NCI-H460 (cell line): Measurements from ENCODE around the gene NTNG1. TPM values are rescaled to one million over a fixed set of nuclear protein-coding genes. Genes with fewer than 3 reads are reported as not detected.
A peak's percentile ranks its signal among the peaks of the same experiment; 100 is the strongest.
"Not testable (repeated sequence)": the region's sequence is repeated elsewhere in the genome, so short reads cannot be mapped to it uniquely, and the experiment has no call there.

Experiments used
- DNase-seq: peaks from one replicate; pipeline ENCODE4 v3.0.0-alpha.2; 2016; ENCODE audit warnings: low read depth; ENCODE audit errors: extremely low read depth
- total RNA-seq: library from RNA; depleted of rRNA; stranded (reverse); fragments of >200 nt; shearing (Covaris generic); gene quantifications from 2 replicates; pipeline ENCODE4 v1.2.3, GENCODE V29; 2014

The NTNG1 gene
- total RNA-seq, 1 experiment from 2014 or later = 0.27 TPM

DNA sequence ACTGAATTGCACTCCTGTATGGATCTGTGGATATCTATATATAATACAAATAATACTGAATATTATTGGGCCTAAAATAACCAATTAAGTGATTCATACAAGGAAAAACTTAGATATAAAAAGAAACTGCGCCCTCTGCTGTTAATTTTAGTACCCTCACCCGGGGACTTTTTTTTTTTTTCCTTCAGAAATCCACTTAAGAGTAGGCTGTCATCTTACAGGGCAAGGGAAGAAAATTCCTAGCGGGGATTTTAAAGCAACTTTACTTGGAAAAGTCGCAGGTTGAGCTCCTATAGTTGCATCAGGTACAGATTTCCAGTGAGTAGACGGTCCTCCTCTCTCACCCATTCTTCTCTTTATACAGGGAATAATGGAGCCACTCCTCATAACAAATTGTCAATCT, 1.3 kb downstream of the NTNG1 start:
- peak; percentile 38 for DNase-seq

DNA sequence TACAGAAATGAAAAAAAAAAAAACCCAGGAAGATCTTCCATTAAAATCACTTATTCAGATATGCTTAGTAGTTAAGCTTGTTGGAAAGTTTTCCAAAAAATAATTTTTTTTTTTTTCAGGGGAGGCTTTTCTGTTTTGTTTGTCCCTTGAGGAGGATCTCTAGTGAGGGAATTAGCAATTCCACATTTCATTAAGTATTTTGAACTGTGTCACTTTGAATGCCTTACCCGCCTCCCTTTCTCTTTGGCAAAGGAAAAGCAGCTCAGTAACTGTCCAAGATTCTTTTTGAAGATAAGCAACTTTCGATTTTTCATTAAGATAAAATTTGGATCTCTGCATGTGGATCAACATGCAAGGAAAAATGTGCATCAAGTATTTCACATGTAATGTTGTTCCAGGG, 1.8 kb downstream of the NTNG1 start:
- DNase-seq = no peak

DNA sequence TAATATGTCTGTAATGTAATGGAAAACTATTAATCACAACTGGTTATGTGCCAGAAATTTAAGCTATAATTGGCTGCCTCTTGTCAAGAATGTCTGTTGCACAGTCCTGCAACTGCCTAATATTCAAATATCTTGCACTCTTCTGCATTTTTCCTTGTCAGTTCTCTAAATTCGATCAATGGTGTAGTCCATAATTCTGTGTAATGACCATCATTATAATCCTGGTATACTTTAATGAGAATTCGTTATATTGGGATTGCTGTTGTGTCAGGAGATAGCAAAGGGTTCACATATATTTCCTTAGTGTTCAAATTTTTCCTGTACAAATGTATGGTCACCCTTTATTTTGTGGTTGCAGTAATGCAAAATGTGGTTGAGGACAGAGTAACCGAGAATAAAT, 4.8 kb downstream of the NTNG1 start:
- no peak for DNase-seq

DNA sequence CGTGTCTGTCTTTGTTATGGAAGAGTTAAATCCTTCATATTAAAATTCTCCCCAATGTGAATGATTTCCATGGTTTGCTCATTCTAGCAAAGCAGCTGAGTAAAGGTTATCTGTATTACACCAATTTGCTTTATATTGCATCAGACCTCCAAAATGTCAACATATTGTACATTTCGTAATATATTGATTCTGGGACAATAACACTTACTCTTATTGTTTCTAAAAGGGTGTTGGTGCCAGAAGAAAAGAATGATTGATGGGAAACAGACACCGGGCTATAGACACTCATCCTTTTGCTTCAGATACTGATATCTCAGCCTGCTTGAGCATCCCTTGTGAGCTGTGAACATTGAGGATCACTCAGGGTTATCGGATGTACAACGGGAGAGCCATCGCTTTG, 7.0 kb downstream of the NTNG1 start:
- DNase-seq = no peak

DNA sequence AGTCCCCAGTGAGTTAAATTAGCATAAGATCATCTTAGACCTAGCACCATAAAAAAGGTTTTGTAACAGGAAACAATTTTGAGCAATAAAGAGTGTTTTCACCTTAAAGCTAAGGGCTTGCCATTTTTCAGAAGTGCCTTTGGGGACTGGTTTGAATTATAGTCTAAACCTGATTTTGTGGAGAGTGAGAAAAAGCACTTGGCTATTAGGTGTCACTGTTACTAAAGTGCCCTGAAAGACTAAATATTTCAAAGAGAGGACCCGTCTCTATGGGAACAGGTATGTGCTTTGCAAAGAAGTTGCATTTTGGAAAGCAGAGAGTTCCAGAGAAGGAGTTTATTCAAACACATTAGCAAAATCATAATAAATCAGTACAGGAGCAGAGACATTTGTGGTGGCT, 9.1 kb downstream of the NTNG1 start:
- no peak for DNase-seq

DNA sequence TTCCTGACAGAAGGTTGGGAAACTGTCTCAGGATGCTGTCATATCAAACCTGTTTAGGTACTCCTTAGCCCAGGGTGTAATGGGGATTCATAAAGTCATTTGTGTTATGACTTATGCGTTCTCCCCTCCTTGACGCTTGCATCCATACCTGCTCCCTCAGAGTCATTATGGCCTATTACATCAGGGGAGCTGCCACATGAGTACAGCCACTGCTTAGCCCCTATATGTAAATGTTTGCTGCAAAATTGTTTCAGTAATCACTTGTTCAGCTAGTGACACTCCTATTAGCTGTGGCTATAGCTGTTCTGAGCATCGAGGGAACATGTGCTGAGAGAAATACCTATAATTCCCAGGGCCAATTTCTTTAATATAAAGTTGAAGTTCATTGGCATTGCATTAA, 10.5 kb downstream of the NTNG1 start:
- no peak for DNase-seq

DNA sequence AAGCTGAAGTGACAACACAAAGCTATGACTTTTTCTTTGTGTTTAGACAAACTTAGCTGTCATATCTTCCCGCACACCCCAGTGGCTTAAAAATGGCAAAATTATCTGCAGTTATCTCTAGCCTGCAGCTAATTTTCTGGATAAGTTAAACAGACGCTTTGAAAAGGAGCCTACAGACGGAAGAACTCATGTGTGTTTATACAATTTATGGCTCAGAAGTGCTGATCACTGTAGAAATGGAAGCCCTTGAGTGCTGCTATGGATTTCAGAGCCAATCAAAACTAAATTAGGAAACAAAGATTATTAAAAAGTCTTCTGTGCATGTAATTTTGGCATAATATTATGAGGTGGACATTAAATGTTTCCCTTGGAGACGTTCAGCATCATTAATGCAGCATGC, 11.6 kb downstream of the NTNG1 start:
- DNase-seq = no peak

DNA sequence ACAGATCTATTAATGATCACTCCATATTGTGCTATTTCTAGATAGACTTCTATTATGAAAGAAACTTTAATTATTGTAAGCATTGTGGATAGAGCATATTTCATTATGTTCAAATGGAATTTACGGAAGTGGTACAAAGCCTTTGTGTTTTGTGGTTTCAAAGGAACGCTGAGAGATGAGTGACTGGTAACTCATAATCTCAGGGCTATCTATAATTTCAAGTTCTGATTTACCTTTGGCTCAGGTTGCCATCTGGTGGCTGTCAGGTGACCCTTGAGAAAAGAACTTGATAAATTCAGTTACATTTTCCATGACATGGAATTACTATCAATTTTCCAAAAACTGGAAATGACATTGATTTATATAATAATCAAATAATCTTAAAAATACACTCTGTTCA, 12.2 kb downstream of the NTNG1 start:
- DNase-seq = no peak

DNA sequence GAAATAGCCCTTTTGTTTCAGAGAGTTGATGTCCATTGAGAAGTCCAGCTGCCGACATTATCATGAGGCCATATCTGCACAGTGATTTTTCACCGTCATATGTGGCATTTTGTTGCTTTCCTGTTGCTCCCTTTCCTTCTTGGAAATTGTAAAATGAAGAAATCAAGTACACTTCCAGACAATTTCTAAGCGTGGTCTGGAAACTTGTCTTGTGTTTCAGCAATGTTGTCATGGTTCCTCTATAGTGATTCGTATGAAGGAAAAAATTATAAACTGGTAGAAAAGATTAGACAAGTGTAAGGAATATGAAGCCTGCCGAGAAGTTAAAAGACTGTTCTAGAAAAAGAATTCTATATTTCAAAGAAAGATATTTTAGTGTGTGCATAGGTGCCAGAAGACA, 17.7 kb downstream of the NTNG1 start:
- DNase-seq = no peak

DNA sequence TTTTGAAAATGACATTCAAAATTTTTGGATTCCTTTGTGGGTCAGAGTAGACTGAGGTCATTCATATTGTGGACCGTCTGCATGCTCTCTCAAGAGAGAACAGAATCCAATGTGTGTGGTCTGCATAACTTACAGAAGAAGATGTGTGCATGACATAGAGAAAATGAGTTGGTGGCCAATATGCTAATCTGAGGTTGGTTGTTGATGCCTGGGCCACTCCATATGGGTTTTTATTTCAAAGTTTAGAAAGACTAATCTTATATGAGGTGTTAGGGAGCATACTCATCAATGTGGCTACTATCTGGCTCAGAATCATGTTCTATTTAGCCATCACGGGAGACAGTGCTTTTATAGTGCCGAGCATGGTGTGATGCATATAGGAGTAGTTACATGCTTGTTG, 18.2 kb downstream of the NTNG1 start:
- DNase-seq = no peak

DNA sequence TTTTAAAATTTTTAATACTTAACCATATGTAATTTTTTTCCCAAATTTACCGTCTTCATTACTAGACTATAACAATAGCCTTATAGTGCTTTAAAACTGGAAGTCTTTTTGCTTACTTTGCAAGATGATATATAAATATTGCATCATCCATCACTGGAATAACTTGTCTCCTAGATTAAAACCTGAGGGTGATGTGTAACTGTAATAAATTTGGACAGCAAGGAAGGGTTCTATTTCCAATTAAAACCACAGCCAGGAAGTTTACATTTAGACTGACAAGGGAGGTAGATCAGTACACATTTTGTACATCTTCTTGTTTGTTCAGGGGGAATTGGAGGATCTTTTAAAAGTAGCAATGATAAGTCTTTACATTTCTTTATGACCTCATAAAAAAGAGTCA, 21.9 kb downstream of the NTNG1 start:
- DNase-seq = no peak

DNA sequence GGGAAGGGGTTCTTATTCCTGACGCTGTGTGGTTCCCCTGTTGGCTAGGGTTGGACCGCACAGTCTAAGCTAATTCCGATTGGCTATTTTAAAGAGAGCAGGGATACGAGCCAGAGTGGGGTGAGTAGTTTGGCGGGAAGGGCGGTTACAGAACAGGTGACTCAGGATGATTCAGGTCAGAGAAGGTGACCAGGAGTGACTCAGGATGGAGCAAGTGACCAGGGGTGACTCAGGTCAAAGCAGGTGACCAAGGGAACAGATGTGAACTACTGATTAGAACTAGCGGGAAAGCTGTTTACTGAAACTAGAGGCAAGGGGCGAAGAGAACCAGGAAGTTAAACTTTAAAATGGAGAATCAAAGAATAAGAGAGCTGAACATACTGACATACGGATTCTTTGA, 24.1 kb downstream of the NTNG1 start:
- DNase-seq = not testable (repeated sequence)

DNA sequence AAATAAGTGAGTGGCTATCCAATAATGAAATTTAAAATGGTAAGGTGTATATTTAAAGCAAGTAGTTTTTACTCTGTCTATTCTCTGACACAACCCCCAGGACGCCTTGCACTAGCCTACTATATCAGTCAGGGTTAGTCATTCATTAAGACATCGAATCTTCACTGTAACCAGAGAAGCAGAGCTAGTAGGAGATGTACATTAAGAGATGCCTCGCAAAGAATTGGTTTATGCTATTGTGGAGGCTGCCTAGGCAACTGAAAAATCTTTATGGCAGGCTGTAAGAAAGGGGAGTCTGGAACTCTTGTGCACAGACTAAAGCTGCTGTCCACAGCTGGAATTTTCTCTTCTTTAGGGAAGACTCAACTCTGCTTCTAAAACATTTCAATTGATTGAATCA, 28.8 kb downstream of the NTNG1 start:
- no peak for DNase-seq

DNA sequence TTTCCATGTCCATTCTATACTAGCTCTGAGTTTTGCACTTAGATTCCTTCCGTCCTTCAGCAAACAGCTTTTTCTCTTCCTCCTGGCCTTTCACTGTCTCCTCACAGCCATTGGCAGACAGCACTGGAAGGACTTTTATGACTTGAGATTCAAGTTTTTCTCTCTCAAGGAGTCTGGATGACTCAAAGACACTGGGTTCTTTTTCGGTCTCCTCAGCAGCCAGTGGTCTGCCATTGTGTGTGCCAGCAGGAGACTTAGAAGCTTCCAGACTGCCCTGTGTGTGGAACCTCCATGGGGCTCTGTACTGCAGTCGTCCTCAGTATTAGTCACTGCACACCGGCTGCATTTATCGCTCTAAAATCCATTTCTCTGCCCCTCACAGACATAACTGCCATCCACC, 30.5 kb downstream of the NTNG1 start:
- no peak for DNase-seq

DNA sequence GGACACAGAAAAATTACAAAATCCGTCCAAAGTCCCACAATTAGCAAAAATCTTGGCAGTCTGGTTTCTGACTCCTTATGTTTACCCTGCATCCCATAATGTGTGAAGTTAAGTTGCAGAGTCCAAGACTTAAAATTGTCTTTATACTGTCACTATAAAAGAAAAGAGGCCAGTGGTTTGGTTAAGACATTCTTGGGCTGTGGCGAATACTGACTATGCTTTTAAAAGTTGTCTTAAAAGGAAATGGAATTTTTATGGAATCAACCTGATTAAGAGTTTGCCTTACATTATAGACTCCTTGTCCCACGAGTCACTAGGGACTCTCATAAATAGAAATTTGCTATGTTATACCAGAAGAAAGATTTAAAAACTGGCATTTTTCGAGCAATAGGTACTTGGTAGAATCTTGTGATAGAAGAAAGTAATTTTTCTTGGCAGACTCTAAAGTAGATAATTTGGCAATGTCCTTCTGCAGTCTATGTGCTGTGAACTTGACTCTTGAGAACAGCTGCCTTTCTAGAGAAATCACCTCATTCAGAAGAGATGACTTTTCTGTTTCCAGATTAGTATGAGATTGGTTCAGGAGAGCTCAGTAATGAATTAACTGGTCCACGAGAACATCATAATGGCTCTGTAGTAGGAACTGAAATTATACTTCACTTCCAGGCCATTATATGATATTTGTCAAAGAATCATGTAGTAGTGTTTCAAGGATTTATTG, 31.8 kb downstream of the NTNG1 start:
- no peak for DNase-seq

DNA sequence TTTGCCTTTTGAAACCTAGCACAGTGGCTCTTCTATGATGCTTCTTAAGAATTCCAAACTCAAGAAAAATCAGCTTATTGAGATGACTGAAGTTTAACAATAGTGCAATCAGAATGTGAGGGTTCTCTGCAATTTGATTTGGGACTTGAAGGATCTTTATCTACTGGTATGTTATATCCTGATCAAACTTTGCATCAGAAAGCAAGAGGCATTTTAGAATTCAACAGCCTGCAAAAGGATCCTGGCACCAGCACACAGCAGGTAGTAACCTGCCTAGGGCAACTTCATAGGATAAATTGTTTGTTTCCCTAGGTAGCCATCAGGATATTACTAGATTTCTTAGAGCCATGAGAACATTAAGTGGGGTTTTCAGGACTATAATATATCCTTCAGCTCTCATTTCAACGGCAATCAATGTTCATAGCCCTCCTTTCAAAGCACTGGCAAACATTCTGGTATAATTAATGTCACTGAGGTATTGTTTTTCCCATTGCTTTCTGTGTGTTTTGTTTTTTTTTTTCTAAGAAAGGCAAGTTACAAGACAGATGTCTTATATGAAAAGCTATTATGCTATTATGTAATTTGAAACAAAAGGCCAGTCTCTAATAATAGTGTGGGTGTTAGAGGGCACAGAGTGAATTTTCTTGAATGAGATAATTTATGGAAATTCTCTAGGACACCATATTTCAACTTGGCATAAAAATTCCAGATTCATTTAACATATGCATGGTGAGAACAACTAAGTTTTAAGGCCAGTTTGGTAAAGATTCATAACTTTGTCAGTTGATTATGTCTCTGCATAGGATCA, 34.5 kb downstream of the NTNG1 start:
- DNase-seq = no peak

DNA sequence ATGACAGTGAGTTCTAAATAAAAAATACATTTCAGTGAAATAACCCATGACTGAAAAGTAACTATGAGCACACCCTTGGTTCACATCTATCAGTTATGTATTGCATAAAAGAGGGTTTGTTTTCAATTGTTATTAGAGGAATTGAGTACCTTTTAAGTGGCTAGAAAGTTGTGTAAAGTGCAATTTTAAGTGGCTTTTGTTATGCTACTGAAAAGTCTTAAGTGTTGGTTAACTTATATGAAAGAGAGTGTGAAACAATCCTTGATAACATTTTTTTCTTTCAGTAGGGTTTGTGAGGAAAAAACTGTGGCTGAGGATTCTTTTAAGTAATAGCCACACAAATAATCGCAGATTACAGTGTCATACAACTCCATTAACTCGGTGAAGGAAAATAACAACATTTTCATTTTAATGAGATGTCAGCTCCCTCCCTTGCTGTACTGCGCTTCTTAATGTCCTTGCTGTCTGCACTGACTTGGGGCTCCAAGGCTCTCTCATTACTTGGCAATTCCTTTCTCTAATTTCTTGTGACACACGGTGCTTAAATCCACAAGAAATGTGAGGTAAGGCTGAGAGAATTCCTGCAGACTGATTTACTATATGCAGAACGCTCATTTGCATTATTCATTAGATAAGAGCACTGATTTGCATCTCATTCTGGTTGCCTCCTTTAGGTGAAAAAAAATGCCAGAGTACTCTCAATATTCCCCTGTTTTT, 40.6 kb downstream of the NTNG1 start:
- DNase-seq = no peak

DNA sequence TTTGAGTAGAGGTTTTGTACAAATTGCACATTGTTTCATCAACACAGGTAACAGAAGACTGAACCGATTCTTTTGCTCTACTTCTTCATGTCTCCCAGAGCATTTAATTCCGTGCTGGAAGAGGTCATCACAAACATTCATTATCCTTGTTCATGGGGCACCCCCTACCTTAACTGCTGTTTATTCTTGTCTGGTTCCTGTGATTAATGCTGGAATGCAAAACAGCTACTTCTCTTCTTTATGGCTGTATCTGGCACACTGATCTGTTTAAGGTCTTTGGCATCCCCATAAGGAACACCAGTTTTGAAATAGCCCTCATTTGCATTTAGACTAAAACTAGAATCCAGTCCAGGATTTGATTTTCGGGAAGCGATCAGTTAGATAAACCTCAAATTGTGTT, 42.2 kb downstream of the NTNG1 start:
- no peak for DNase-seq

DNA sequence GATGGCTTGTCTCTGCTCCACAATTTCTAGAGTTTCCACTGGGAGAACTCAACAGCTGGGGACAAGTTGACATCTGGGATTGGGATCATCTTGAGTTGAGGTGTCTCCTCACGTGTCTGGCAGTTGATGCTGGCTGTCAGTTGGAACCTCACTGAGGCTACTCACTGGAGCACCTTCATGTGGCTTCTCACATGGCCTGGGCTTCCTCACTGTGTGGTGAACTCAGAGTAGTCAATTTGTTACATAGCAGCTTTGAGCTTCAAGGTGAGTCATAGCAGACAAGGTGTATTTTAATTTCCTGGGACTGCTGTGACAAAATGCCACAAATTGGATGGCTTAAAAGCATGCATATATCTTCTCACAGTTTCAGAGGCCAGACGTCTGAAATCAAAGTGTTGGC, 44.0 kb downstream of the NTNG1 start:
- no peak for DNase-seq

DNA sequence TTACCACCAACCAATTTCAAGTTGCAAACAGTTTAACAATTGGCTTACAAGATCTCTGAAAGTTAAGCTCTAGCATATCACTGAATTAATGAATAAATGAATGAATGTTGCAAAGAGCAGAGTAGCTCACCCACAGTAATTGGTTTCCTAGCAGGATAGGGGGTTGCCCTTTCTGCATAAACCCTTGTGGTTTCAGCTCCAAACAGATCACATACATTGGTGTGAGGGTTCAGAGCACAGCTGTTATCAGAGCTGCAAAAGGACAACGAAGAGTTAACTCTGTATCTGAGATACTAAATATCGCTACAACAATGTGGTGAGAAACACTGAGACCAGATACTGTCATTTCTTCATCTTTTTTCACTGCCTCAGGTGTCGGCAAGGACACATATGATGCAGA, 46.6 kb downstream of the NTNG1 start:
- no peak for DNase-seq

DNA sequence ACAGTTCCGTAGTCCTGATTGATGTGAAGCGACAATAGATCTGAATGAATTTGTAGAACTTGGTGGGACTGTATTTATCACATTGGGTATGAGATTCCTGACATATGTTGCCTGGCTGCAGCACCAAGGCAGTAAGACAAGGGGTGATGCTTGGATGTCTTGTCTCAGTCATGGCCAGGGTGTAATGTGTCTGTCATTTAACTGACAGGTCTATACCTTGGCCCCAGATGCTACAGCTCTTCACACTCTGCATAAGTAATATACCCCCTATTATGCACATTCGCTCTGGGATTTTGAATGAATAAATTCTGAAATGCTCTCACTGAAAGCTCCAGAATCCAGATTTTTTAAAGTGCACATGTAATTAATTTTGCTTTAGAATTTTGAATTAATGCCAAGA, 47.3 kb downstream of the NTNG1 start:
- DNase-seq = no peak

DNA sequence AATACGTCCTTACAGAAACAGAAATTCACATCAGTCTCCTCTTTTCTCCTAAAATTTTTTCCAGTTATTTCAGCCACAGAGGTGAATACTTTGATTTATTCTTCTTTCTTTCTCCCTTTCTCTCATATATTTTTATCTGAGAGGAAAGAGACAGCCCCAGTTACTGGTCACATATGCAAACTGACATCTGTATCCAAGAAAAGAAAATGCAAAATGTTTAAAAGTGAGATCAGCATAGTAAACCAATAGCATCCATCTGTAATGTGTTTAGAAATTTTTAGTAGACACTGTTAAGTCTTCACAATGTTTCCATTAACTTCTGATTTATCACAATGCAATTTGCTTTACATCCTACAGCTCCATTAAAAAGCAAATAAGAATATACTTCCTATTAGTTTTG, 53.5 kb downstream of the NTNG1 start:
- DNase-seq = no peak
